Measurements from ENCODE around the gene RNU4-1. TPM values are rescaled to one million over a fixed set of nuclear protein-coding genes. Genes with fewer than 3 reads are reported as not detected.
A peak's percentile ranks its signal among the peaks of the same experiment; 100 is the strongest.

The RNU4-1 gene
- total and polyA plus RNA-seq, 10 of the 15 experiments (the other 5 are each of a cell fraction or from before 2014, with no cell fraction given) = under 0.01 to 15,332 (median 7.1) TPM; not detected in 3

DNA sequence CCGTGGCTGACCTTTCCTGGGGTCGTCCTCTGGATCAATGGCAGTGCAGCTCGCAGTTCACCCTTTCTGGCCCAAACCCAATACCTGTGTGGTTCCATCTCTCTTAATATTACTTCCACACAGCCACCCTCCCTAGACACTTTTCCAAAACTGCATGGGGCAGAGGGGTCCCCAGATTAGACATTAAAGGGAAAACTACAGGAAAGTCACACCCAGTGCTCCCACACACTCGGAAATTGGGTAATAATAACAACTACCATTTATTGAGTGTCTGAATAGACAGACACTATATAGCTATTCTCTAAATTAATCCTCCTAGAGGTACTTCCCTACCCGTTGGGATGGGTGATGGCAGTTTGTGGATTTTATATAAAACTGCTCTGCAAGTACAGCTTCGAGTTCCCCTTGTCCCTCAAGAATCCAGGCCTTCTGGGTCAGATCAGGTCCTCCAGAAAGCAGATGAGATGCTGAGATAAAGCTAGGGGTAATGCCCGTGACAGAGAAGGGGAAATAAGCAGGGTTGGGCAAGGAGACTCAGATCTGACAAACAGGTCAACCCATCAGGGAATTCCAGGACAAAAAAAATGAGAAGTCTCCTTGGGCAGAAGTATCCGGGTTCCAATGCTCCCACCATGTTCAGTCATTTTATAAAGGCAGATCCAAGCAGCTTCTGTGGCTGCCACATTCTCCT lies 26.7 kb downstream of the RNU4-1 start:
- peaks cover 1 to 4% of the 10 kb centered on the region in 2 experiments; a peak in 3 of 4 replicates for H3K27me3 ChIP-seq (replicated peaks in 1 of 2; ENCODE audit: control insufficient read depth in 2 of 2, insufficient read depth in 2 of 2, low read length in 1 of 2)
- H3K4me2 ChIP-seq (ENCODE audit: control insufficient read depth, insufficient read depth) = peak overlapping the region; percentile 56; the same call in 1 of the 2 replicates
- H3K4me1 ChIP-seq (ENCODE audit: control insufficient read depth, insufficient read depth, low read length) = 0 out of 2 replicates have a peak, but pooled peaks cover 3% of the 10 kb centered on the region
- no TSS peak for BruUV-seq (replicated peaks)
- H3K79me2 ChIP-seq (ENCODE audit: control insufficient read depth, insufficient read depth, low read length) = no peaks in the 10 kb centered on the region
- H2AFZ ChIP-seq (ENCODE audit: control insufficient read depth, low read depth, low read length) = no peak overlapping the region
- no peak overlapping the region for H3K9ac ChIP-seq (ENCODE audit: control insufficient read depth, insufficient read depth, low read length)
- in situ Hi-C loops (cut with MboI) = no loop called here
- FAIRE-seq (no peak), ATAC-seq (no peak), DNase-seq (ENCODE audit: low read depth, low spot score) (no peak)
- WGBS (ENCODE audit: insufficient coverage, insufficient replicate concordance, low lambda C conversion rate, missing lambda C conversion rate) = 10% methylated on average over 8 of the region's 8 CpGs
- H4K20me1 ChIP-seq (ENCODE audit: control insufficient read depth, insufficient read depth) = no peaks in the 10 kb centered on the region
- ChIA-PET SMC1A (ENCODE audit: uncharacterized antibody, unreplicated experiment) (interaction anchor here (1.0 to 7.8 kb wide), 4 partner anchors 9 to 65 kb away, joined by 3 to 152 read pairs (median 4); partner anchors contain the start of gene RPLP0), RAD21 (ENCODE audit: unreplicated experiment) (interaction anchor here (0.8 to 4.5 kb wide), 10 partner anchors 9 to 99 kb away, joined by 3 to 170 read pairs (median 6); partner anchors contain the start of genes RNU4-1, RNU4-2 and RPLP0), POLR2A (interaction anchor here (0.5 to 2.0 kb wide), 3 partner anchors 25 to 1105 kb away, joined by 3 to 17 read pairs (median 4); partner anchors contain the start of gene RNU4-2), CTCF (interaction anchor here (0.5 to 9.8 kb wide), 15 partner anchors 9 to 253 kb away, joined by 3 to 287 read pairs (median 3); partner anchors contain the start of genes RNU4-2 and SIRT4)
- no peaks in the 10 kb centered on the region for H3K9me3 ChIP-seq (replicated peaks; ENCODE audit: control insufficient read depth, insufficient read depth, low read length)
- intact Hi-C loops (cut with micrococcal nuclease; ENCODE audit: unreplicated experiment) = loop anchor here (10.0 kb wide), 1 partner anchor 152 kb away; the partner anchor contains the start of gene RAB35
- no peak overlapping the region for H3K4me3 ChIP-seq
- H3K27ac ChIP-seq (ENCODE audit: control insufficient read depth, insufficient read depth) = no peak overlapping the region
- TF ChIP-seq ZNF622 (IDR thresholded peaks at IDR 0.05) (no peak), LARP7 (IDR thresholded peaks at IDR 0.05) (0 out of 2 replicates have a peak, but pooled peaks have one; percentile 4)
- H3K36me3 ChIP-seq (ENCODE audit: control insufficient read depth in 2 of 2, insufficient read depth in 2 of 2, low read length in 1 of 2) = no peaks in the 10 kb centered on the region

DNA sequence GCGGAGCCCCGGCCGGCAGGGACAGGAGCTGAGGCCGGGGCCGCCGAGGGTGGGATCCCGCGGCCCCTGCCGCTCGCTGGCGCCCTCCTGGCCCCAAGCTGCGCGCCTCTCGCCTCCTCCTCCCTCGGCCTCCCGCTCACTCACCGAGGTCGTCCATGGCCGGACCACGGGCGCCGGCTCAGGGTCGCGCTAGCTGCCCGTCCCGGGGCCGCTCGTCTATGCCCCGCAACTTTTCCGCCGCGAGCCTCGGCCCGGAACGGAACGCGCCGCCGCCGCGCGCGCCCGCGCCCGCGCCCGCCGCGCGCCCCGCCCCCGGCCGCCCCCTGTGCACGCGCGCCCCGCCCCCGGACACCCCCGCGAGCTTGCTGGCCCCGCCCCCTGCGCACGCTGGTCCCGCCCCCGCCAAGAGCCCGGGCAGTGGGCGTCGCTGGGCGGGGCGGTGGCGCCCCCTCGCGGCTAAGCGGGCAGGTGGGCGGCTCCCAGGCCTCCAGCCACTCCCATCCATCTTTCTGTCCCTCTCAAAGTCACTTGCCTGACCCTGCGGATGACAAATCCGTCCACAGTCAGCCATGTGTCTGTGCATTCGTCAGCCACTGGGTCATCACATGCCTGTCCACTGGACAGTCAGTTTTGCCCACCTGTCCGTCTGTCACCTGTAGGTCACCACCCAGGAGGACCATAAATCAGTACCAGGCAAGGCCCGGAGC lies 27.4 kb downstream of the RNU4-1 start, which contains the start of gene PXN:
PXN (minus strand) TSS at position 258 of the 707 bp plus-strand sequence; CDS start at position 157, 101 bp downstream.
- peak within 1 kb of the TSS; percentile 63 for H3K4me3 ChIP-seq
- in situ Hi-C loops (cut with MboI) (no loop called here), intact Hi-C loops (cut with micrococcal nuclease; ENCODE audit: unreplicated experiment) (loop anchor here (1.0 to 10.0 kb wide), 3 partner anchors 37 to 151 kb away; partner anchors contain the start of gene RAB35)
- 0 out of 2 replicates have a peak, but pooled peaks cover 3% of the 10 kb centered on the region for H3K4me1 ChIP-seq (ENCODE audit: control insufficient read depth, insufficient read depth, low read length)
- peak; percentile 28 for DNase-seq (ENCODE audit: low read depth, low spot score)
- BruUV-seq (replicated peaks) = no TSS peak
- ATAC-seq = peak; percentile 95
- no peaks in the 10 kb centered on the region for H4K20me1 ChIP-seq (ENCODE audit: control insufficient read depth, insufficient read depth)
- RAD21 ChIA-PET (ENCODE audit: unreplicated experiment) = interaction anchor here (0.7 to 4.5 kb wide), 15 partner anchors 9 to 276 kb away, joined by 3 to 170 read pairs (median 4); partner anchors contain the start of genes BICDL1, RAB35, RNU4-1 and RNU4-2
- peaks cover 1 to 4% of the 10 kb centered on the region in 2 experiments; a peak in 3 of 4 replicates for H3K27me3 ChIP-seq (replicated peaks in 1 of 2; ENCODE audit: control insufficient read depth in 2 of 2, insufficient read depth in 2 of 2, low read length in 1 of 2)
- SMC1A ChIA-PET (ENCODE audit: uncharacterized antibody, unreplicated experiment) = interaction anchor here (0.6 to 7.8 kb wide), 6 partner anchors 9 to 514 kb away, joined by 3 to 152 read pairs (median 3); partner anchors contain the start of gene RPLP0
- H3K9ac ChIP-seq (ENCODE audit: control insufficient read depth, insufficient read depth, low read length) = peak within 1 kb of the TSS; percentile 56
- no peaks in the 10 kb centered on the region for H3K79me2 ChIP-seq (ENCODE audit: control insufficient read depth, insufficient read depth, low read length)
- peak; percentile 80 for FAIRE-seq
- WGBS (ENCODE audit: insufficient coverage, insufficient replicate concordance, low lambda C conversion rate, missing lambda C conversion rate) = 5% methylated on average over 27 of the region's 81 CpGs
- CTCF ChIA-PET = interaction anchor here (0.7 to 9.8 kb wide), 15 partner anchors 9 to 252 kb away, joined by 3 to 287 read pairs (median 4); partner anchors contain the start of genes RNU4-2, RPLP0 and SIRT4
- H3K27ac ChIP-seq (ENCODE audit: control insufficient read depth, insufficient read depth) = no peak within 1 kb of the TSS
- no peaks in the 10 kb centered on the region for H3K36me3 ChIP-seq (ENCODE audit: control insufficient read depth in 2 of 2, insufficient read depth in 2 of 2, low read length in 1 of 2)
- POLR2A ChIA-PET = interaction anchor here (0.5 to 2.0 kb wide), 4 partner anchors 26 to 1106 kb away, joined by 3 to 17 read pairs (median 4); partner anchors contain the start of gene RNU4-2
- H2AFZ ChIP-seq (ENCODE audit: control insufficient read depth, low read depth, low read length) = peak within 1 kb of the TSS; percentile 68
- no peaks in the 10 kb centered on the region for H3K9me3 ChIP-seq (replicated peaks; ENCODE audit: control insufficient read depth, insufficient read depth, low read length)
- H3K4me2 ChIP-seq (ENCODE audit: control insufficient read depth, insufficient read depth) = peak within 1 kb of the TSS; percentile 89
- peak; percentile 87 for TF ChIP-seq SMC3 (IDR thresholded peaks at IDR 0.05; ENCODE audit: borderline replicate concordance, low read length)
- TF ChIP-seq YY1 (IDR thresholded peaks at IDR 0.05; ENCODE audit: low read depth, low read length) = 0 out of 2 replicates have a peak, but pooled peaks have one; percentile 44
- TF ChIP-seq, protein P1, sequence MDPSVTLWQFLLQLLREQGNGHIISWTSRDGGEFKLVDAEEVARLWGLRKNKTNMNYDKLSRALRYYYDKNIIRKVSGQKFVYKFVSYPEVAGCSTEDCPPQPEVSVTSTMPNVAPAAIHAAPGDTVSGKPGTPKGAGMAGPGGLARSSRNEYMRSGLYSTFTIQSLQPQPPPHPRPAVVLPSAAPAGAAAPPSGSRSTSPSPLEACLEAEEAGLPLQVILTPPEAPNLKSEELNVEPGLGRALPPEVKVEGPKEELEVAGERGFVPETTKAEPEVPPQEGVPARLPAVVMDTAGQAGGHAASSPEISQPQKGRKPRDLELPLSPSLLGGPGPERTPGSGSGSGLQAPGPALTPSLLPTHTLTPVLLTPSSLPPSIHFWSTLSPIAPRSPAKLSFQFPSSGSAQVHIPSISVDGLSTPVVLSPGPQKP (IDR thresholded peaks at IDR 0.05; ENCODE audit: low read depth, low read length) = 0 out of 2 replicates have a peak, but pooled peaks have one; percentile 11
- TF ChIP-seq ZNF24 (IDR thresholded peaks at IDR 0.05) = 0 out of 2 replicates have a peak, but pooled peaks have one; percentile 27
- no peak for TF ChIP-seq YBX1 (IDR thresholded peaks at IDR 0.05)
- TF ChIP-seq EGR1 (IDR thresholded peaks at IDR 0.05; ENCODE audit: borderline replicate concordance in 1 of 2, low read depth in 2 of 2, low read length in 2 of 2) = peak in 1 of 2 experiments; percentile 94; a peak in 2 of 3 replicates
- peak; percentile 46 for TF ChIP-seq IKZF1 (conservative IDR thresholded peaks at IDR 0.05)
- TF ChIP-seq CREB1 (IDR thresholded peaks at IDR 0.05; ENCODE audit: low read depth) = peak; percentile 33; the same call in 1 of the 2 replicates
- TF ChIP-seq, protein P2, sequence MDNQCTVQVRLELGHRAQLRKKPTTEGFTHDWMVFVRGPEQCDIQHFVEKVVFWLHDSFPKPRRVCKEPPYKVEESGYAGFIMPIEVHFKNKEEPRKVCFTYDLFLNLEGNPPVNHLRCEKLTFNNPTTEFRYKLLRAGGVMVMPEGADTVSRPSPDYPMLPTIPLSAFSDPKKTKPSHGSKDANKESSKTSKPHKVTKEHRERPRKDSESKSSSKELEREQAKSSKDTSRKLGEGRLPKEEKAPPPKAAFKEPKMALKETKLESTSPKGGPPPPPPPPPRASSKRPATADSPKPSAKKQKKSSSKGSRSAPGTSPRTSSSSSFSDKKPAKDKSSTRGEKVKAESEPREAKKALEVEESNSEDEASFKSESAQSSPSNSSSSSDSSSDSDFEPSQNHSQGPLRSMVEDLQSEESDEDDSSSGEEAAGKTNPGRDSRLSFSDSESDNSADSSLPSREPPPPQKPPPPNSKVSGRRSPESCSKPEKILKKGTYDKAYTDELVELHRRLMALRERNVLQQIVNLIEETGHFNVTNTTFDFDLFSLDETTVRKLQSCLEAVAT (IDR thresholded peaks at IDR 0.05) = no peak

Data from GM12878 (cell line).